ENCODE results near the gene PCDHAC1.
A peak's percentile ranks its signal among the peaks of the same experiment; 100 is the strongest.

GRCh38 chr5:140965905-140966292, 39.8 kb downstream of the PCDHAC1 start:
- TF ChIP-seq CTCF (IDR thresholded peaks at IDR 0.05) = no peak
- no peak for TF ChIP-seq SIN3A (IDR thresholded peaks at IDR 0.05; ENCODE audit: borderline replicate concordance, insufficient read depth, low read depth, low read length)
- no peak for TF ChIP-seq REST (IDR thresholded peaks at IDR 0.05; ENCODE audit: insufficient read depth in 1 of 2, low read depth in 2 of 2, low read length in 1 of 2)
- TF ChIP-seq POLR2AphosphoS5 (IDR thresholded peaks at IDR 0.05; ENCODE audit: low read depth, low read length) = no peak
- TF ChIP-seq TCF7L2 (IDR thresholded peaks at IDR 0.05; ENCODE audit: low read depth, low read length) = peak; percentile 53; the same call in 1 of the 2 replicates

All from Panc1 (cell line).